Activated effector memory CD4-positive, alpha-beta T cell treated with Interleukin-2 at 50 U/mL for 16 hours (primary cell): ENCODE data around the gene MITD1.
"Not testable (repeated sequence)": the region's sequence is repeated elsewhere in the genome, so short reads cannot be mapped to it uniquely, and the experiment has no call there.

Source experiments
- DNase-seq: peaks from one replicate; pipeline ENCODE4 v3.0.0-alpha.2; 2020

Gene MITD1

DNA sequence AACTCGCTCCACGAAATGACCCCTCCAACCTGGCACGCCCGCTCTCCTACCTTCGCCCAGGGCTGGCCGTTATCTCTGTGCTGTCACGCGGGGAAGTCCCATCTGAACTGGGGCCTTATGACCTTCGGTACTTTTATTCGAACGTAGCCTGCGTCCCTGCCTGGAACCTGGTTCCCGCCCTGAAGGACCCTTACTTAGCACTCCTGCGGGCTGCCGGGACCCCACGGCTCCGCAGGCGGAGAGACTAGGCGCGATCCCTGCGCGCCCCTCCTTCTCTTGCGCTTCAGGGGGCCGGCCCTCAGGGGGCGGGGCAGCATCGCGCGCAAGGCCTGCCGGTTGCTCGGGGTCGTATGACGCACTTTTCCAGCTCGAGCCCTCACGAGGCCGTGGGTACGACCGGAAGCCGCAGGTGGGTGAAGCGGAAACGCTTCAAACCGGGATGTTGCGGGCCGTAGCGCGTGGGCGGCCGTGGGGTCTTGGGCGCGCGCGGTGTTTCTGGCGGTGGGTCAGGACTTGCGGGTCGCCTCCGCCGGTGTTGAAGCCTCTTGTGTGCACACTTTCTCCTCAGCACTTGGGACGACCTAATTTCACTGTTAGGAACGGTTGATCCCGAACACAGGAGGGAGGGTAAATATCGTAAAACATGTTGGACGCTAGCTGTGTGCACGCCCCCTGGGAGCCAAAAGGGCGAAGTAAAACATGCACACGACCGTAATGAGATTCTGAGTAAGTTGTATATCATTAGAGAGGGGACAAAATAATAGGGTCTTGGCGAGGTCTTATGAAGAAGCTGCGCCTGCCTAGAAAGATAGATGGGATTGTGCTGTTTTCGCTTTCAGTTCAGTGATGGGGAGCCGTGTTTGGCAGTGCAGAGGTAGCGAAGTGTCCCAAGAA lies 26.0 kb downstream of the MITD1 start, which contains the start of the genes LIPT1 and TSGA10:
Gene LIPT1, plus strand, starts transcription at position 325 of the 894 bp plus-strand sequence. CDS start 6,991 bp downstream, outside the sequence.
Gene TSGA10, minus strand, starts transcription at position 300 of the 894 bp plus-strand sequence. CDS start 45,503 bp downstream, outside the sequence.
- DNase-seq: peak; percentile 87

DNA sequence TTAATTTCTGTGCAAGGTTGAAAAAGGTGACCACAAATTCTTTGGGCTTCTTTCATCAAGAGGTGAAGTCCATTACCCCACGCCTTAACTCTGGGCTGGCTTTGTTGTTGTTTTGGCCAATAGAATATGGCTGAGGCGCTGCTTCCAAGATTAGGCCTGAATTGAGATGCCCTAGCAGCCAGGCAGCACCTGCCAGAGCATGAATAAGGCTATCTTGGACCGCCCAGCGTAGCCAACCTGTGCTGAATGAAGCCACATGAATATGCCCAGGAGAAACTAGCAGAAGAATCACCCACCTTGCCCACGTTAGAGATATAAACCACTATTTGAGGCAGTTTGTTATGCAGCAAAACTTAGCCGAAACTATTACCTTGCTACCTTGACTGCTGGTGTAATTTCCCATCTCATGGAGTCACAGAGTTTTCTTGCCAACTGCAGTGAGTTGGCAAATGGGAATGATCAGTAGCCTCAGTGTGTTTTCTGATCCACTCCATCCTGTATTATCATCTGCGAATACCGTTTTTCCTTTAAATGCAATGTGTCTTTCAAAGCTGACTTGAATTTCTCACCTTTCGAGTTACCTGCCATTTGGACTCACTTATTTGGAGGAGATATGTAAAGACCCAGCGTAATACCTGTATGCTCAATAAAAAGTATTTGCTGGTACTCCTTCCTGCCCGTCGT lies 26.8 kb downstream of the MITD1 start:
- no peak for DNase-seq

- DNase-seq: no peak
Measured at GRCh38 chr2:99152199-99152895, 28.5 kb downstream of the MITD1 start.

GRCh38 chr2:99150706-99151105 lies 30.2 kb downstream of the MITD1 start:
- DNase-seq: no peak

- peak; percentile 97 for DNase-seq
Measured at GRCh38 chr2:99141110-99142108, 39.4 kb downstream of the MITD1 start, which contains the start of gene C2orf15. Gene C2orf15 (plus strand): TSS chr2:99141707. CDS start chr2:99150559, 8,852 bp downstream.

DNA sequence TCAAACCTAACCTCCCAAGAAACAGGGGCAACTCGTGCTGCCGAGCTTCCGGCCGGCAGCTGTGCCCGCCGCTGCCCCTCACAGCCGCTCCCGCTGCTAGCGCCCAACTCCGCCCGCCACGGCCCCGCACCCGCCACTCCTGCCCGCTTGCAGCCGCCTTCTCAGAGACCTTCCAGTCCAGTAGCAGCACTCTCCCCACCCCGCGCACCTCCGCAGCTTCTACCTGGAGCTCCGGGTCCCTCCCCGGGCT lies 40.1 kb downstream of the MITD1 start:
- DNase-seq: no peak

DNA sequence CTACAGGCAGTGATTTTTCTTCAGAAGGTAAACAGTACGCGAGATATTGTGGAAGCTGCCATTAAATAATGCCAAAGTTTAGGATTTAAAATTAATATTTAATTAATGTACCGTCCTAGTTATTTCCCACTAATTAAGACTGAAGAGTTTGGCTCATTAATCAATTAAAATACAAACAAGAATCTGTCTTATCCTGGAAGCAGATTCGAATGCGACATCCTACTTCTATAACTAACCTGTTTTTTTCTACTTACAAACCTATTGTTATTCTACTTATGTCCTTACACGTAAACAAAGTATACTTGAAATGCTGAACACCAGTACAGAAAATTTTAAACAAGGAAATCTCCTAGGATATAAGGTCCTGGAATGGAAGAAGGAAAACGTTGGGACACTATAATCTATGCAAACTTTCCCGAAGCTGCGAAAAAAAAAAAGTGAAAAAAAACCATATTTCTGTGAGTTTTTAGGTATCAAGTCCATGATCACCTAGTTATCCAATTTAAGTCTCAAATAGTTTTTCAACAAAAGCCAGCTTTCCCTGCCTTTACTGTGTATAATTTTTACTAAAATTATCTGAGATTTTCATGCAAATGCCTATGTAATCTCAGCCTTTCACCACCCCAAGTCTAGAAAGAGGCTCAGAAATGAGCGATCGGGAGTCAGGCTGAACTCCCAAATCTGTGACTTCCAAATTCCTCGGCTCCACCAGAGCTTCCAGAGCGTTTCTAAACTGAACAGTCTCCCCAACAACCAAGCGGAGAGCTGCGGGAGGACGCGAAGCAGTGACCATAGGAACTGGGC lies 40.6 kb downstream of the MITD1 start:
- DNase-seq: no peak

GRCh38 chr2:99139003-99139402 lies 41.9 kb downstream of the MITD1 start:
- no peak for DNase-seq

DNA sequence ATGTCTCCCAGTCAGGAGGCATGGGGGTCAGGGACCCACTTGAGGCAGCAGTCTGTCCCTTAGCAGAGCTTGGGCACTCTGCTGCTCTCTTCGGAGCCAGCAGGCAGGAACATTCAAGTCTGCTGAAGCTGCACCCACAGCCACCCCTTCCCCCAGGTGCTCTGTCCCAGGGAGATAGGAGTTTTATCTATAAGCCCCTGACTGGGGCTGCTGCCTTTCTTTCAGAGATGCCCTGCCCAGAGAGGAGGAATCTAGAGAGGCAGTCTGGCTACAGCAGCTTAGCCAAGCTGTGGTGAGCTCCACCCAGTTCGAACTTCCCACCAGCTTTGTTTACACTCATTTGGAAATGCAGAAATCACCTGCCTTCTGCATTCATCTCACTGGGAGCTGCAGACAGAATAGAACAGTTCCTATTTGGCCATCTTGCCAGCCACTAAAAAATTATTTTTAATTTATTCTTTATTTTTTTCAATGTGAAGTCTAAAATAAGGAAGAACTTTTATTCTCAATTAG lies 45.8 kb downstream of the MITD1 start:
- not testable (repeated sequence) for DNase-seq

DNA sequence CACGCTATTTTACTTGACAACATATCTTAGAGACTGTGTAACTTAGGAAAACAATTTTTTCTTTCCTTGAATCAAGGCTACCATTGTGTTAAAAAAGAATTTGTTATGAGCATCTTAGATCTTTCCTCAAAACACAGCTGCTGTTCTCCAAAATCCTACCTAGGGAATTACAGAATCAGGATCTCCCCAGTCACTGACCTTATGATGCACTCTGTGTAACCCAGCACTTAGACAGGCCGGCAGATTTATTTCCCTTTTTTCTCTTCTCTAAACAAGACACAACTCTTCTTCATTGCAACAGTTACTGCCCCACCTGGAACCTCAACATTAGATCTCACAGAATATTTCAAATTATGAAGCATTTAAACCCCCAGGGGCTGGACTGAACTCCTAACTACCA lies 52.9 kb downstream of the MITD1 start:
- DNase-seq: no peak
